Stimulated activated memory B cell treated with anti-CD40 and anti-IgM and Interleukin-4, amounts not matched to agents 10 μg/mL and 1 μg/mL and 100 μg/mL, for 72 hours (primary cell): Measurements from ENCODE around the gene SNCAIP.
"Not testable (repeated sequence)": the region's sequence is repeated elsewhere in the genome, so short reads cannot be mapped to it uniquely, and the experiment has no call there.

ENCODE experiments used
- ATAC-seq: fragments of 150-1000 bp; cut with Tn5 transposase; 2 replicates; pipeline ENCODE4 v1.10.0; 2021
- H3K27ac Mint-ChIP-seq: one replicate; pipeline ENCODE4 v1.8.0; 2022; ENCODE audit warnings: mild to moderate bottlenecking, mixed read lengths
- H3K27me3 Mint-ChIP-seq: one replicate; pipeline ENCODE4 v1.8.0; 2022; ENCODE audit warnings: mixed read lengths
- H3K36me3 Mint-ChIP-seq: one replicate; pipeline ENCODE4 v1.8.0; 2022; ENCODE audit warnings: mixed read lengths
- H3K4me1 Mint-ChIP-seq: one replicate; pipeline ENCODE4 v1.8.0; 2022; ENCODE audit warnings: mixed read lengths
- H3K4me3 Mint-ChIP-seq: one replicate; pipeline ENCODE4 v1.8.0; 2022; ENCODE audit warnings: mild to moderate bottlenecking, moderate library complexity, mixed read lengths
- H3K9me3 Mint-ChIP-seq: one replicate; pipeline ENCODE4 v1.8.0; 2022; ENCODE audit warnings: mixed read lengths

Gene SNCAIP

GRCh38 chr5:122332599-122333555 lies 20.8 kb downstream of the SNCAIP start:
- no peak overlapping the region for H3K4me3 Mint-ChIP-seq
- no peaks in the 10 kb centered on the region for H3K36me3 Mint-ChIP-seq
- peaks cover 3% of the 10 kb centered on the region for H3K9me3 Mint-ChIP-seq
- H3K27me3 Mint-ChIP-seq = no peaks in the 10 kb centered on the region
- H3K4me1 Mint-ChIP-seq = no peaks in the 10 kb centered on the region
- no peak overlapping the region for H3K27ac Mint-ChIP-seq
- ATAC-seq = no peak

GRCh38 chr5:122333564-122333963 lies 21.5 kb downstream of the SNCAIP start:
- H3K27ac Mint-ChIP-seq = no peak overlapping the region
- no peaks in the 10 kb centered on the region for H3K4me1 Mint-ChIP-seq
- no peaks in the 10 kb centered on the region for H3K27me3 Mint-ChIP-seq
- no peaks in the 10 kb centered on the region for H3K9me3 Mint-ChIP-seq
- no peaks in the 10 kb centered on the region for H3K36me3 Mint-ChIP-seq
- no peak for ATAC-seq
- H3K4me3 Mint-ChIP-seq = no peak overlapping the region

- ATAC-seq = no peak
- Mint-ChIP-seq H3K9me3 (no peaks in the 10 kb centered on the region), H3K36me3 (no peaks in the 10 kb centered on the region), H3K4me3 (no peak overlapping the region), H3K27ac (no peak overlapping the region), H3K27me3 (no peaks in the 10 kb centered on the region), H3K4me1 (no peaks in the 10 kb centered on the region)
Measured at GRCh38 chr5:122339591-122339990, 27.6 kb downstream of the SNCAIP start.

GRCh38 chr5:122341087-122341486 lies 29.1 kb downstream of the SNCAIP start:
- ATAC-seq = no peak
- Mint-ChIP-seq H3K36me3 (no peaks in the 10 kb centered on the region), H3K9me3 (no peaks in the 10 kb centered on the region), H3K4me3 (no peak overlapping the region), H3K4me1 (no peaks in the 10 kb centered on the region), H3K27ac (no peak overlapping the region), H3K27me3 (peaks cover 8% of the 10 kb centered on the region)

GRCh38 chr5:122342256-122342655 lies 30.2 kb downstream of the SNCAIP start:
- Mint-ChIP-seq H3K27me3 (peaks cover 9% of the 10 kb centered on the region), H3K9me3 (no peaks in the 10 kb centered on the region), H3K4me3 (no peak overlapping the region), H3K36me3 (no peaks in the 10 kb centered on the region), H3K27ac (no peak overlapping the region), H3K4me1 (no peaks in the 10 kb centered on the region)
- ATAC-seq = no peak

GRCh38 chr5:122346897-122347581 lies 35.0 kb downstream of the SNCAIP start:
- Mint-ChIP-seq H3K36me3 (no peaks in the 10 kb centered on the region), H3K9me3 (no peaks in the 10 kb centered on the region), H3K4me1 (no peaks in the 10 kb centered on the region), H3K27me3 (peaks cover 9% of the 10 kb centered on the region), H3K4me3 (no peak overlapping the region), H3K27ac (no peak overlapping the region)
- ATAC-seq = no peak

- ATAC-seq = no peak
- H3K27ac Mint-ChIP-seq = no peak overlapping the region
- H3K9me3 Mint-ChIP-seq = no peaks in the 10 kb centered on the region
- peaks cover 8% of the 10 kb centered on the region for H3K27me3 Mint-ChIP-seq
- H3K4me1 Mint-ChIP-seq = no peaks in the 10 kb centered on the region
- no peak overlapping the region for H3K4me3 Mint-ChIP-seq
- no peaks in the 10 kb centered on the region for H3K36me3 Mint-ChIP-seq
Measured at GRCh38 chr5:122350496-122350895, 38.5 kb downstream of the SNCAIP start.

- Mint-ChIP-seq H3K27me3 (no peaks in the 10 kb centered on the region), H3K4me3 (no peak overlapping the region), H3K36me3 (no peaks in the 10 kb centered on the region), H3K27ac (no peak overlapping the region), H3K4me1 (no peaks in the 10 kb centered on the region), H3K9me3 (no peaks in the 10 kb centered on the region)
- no peak for ATAC-seq
Measured at GRCh38 chr5:122351416-122352157, 39.5 kb downstream of the SNCAIP start.

GRCh38 chr5:122352331-122352730 lies 40.3 kb downstream of the SNCAIP start:
- no peaks in the 10 kb centered on the region for H3K36me3 Mint-ChIP-seq
- no peak for ATAC-seq
- H3K4me1 Mint-ChIP-seq = no peaks in the 10 kb centered on the region
- no peaks in the 10 kb centered on the region for H3K9me3 Mint-ChIP-seq
- H3K27me3 Mint-ChIP-seq = no peaks in the 10 kb centered on the region
- no peak overlapping the region for H3K4me3 Mint-ChIP-seq
- no peak overlapping the region for H3K27ac Mint-ChIP-seq

- not testable (repeated sequence) for ATAC-seq
Measured at GRCh38 chr5:122353361-122353760, 41.3 kb downstream of the SNCAIP start.

GRCh38 chr5:122354293-122354692 lies 42.3 kb downstream of the SNCAIP start:
- no peaks in the 10 kb centered on the region for H3K27me3 Mint-ChIP-seq
- H3K36me3 Mint-ChIP-seq = no peaks in the 10 kb centered on the region
- no peaks in the 10 kb centered on the region for H3K4me1 Mint-ChIP-seq
- ATAC-seq = no peak
- H3K9me3 Mint-ChIP-seq = no peaks in the 10 kb centered on the region
- no peak overlapping the region for H3K4me3 Mint-ChIP-seq
- H3K27ac Mint-ChIP-seq = no peak overlapping the region

More at GRCh38 chr5:122353361-122353760, 41.3 kb downstream of the SNCAIP start:
- not testable (repeated sequence) for H3K4me1 Mint-ChIP-seq, H3K27ac Mint-ChIP-seq, H3K27me3 Mint-ChIP-seq, H3K4me3 Mint-ChIP-seq, H3K9me3 Mint-ChIP-seq, H3K36me3 Mint-ChIP-seq

- Mint-ChIP-seq H3K4me1 (no peaks in the 10 kb centered on the region), H3K27ac (no peak overlapping the region), H3K36me3 (no peaks in the 10 kb centered on the region), H3K4me3 (no peak overlapping the region), H3K9me3 (no peaks in the 10 kb centered on the region), H3K27me3 (no peaks in the 10 kb centered on the region)
- no peak for ATAC-seq
Measured at GRCh38 chr5:122355324-122355723, 43.3 kb downstream of the SNCAIP start.

GRCh38 chr5:122356855-122357254 lies 44.8 kb downstream of the SNCAIP start:
- H3K27ac Mint-ChIP-seq = no peak overlapping the region

GRCh38 chr5:122358372-122358979 lies 46.4 kb downstream of the SNCAIP start:
- Mint-ChIP-seq H3K36me3 (no peaks in the 10 kb centered on the region), H3K27me3 (no peaks in the 10 kb centered on the region), H3K27ac (no peak overlapping the region), H3K4me1 (no peaks in the 10 kb centered on the region), H3K9me3 (no peaks in the 10 kb centered on the region), H3K4me3 (no peak overlapping the region)
- ATAC-seq = no peak

More at GRCh38 chr5:122356855-122357254, 44.8 kb downstream of the SNCAIP start:
- no peak for ATAC-seq
- Mint-ChIP-seq H3K36me3 (no peaks in the 10 kb centered on the region), H3K4me1 (no peaks in the 10 kb centered on the region), H3K4me3 (no peak overlapping the region), H3K27me3 (no peaks in the 10 kb centered on the region), H3K9me3 (no peaks in the 10 kb centered on the region)

GRCh38 chr5:122362361-122362760 lies 50.3 kb downstream of the SNCAIP start:
- no peak for ATAC-seq
- no peaks in the 10 kb centered on the region for H3K36me3 Mint-ChIP-seq
- no peaks in the 10 kb centered on the region for H3K9me3 Mint-ChIP-seq
- H3K4me3 Mint-ChIP-seq = no peak overlapping the region
- no peaks in the 10 kb centered on the region for H3K4me1 Mint-ChIP-seq
- no peak overlapping the region for H3K27ac Mint-ChIP-seq
- H3K27me3 Mint-ChIP-seq = peaks cover 11% of the 10 kb centered on the region
